ENCODE measurements around the gene PLXDC1.

DNA sequence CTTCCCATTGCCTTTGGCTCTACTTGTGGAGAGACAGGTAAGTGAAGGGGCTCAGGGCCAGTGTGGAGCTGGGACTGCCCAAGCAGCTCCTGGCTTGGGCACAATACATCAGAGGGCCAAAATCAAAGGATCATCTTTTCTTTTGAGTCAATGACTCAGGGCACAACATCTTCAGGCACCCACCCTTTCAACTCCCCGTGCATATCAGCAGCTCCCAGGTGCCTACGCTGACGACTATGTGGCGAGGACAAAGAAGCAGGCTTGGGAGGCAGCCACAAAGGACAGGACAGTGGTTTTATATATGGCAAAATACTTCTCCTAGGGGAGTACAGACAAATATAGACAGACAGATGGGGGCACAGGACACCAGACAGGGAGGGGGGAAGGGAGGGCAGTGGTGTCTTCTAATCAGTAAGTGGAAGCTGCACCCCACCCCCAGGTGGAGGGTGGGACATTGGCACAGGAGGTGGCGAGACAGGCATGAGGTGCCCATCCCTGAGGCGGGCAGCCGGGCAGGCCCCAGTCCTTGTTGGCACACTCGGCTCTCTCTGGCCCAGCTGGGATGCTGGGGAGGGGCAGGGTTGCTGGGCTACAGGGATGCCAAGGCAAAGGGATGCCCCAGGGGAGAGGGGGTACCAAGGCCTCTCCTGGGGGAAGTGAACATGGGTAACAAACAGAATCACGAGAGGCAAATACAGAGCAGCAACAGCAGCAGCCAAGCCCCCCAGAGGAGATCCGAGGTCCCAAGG lies 22.3 kb upstream of the PLXDC1 start:
- TF ChIP-seq CTCF (IDR thresholded peaks at IDR 0.05) = no peak
- TF ChIP-seq POLR2A (IDR thresholded peaks at IDR 0.05) = no peak
